PC-9 (cell line): ENCODE measurements around the gene BPI.

Experiments used
- EZH2 ChIP-seq: fragments of 200-600 bp; sonication (generic); IDR thresholded peaks from 2 replicates; pipeline ENCODE4 v1.8.0; 2017; ENCODE audit warnings: antibody characterized with exemption, low read depth
- TF ChIP-seq, protein P1 (sequence below): fragments of 200-600 bp; sonication (generic); conservative IDR thresholded peaks from 2 replicates; pipeline ENCODE4 v1.6.1; 2017; ENCODE audit warnings: mixed run types, antibody characterized with exemption, mild to moderate bottlenecking, moderate library complexity

DNA sequence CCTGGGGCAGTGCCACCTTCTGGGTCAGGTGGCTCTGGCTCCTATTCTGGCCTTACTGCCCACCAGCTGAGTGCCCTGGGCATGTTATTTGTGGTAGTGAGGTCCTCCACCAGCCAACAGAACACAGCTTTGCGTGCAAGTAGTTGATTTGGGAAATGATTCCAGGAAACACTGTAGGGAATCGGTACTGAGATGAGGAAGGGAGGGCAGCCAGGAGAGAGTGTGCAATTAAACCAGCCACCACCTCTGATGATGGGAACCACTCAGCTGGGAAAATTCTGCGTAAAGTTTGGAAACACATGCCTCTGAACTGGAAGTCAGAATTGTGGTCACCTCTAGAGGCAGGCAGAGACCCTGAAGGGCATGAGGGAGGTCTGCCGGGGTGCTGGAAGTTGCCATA lies 42.8 kb downstream of the BPI start:
- TF ChIP-seq, protein P1, sequence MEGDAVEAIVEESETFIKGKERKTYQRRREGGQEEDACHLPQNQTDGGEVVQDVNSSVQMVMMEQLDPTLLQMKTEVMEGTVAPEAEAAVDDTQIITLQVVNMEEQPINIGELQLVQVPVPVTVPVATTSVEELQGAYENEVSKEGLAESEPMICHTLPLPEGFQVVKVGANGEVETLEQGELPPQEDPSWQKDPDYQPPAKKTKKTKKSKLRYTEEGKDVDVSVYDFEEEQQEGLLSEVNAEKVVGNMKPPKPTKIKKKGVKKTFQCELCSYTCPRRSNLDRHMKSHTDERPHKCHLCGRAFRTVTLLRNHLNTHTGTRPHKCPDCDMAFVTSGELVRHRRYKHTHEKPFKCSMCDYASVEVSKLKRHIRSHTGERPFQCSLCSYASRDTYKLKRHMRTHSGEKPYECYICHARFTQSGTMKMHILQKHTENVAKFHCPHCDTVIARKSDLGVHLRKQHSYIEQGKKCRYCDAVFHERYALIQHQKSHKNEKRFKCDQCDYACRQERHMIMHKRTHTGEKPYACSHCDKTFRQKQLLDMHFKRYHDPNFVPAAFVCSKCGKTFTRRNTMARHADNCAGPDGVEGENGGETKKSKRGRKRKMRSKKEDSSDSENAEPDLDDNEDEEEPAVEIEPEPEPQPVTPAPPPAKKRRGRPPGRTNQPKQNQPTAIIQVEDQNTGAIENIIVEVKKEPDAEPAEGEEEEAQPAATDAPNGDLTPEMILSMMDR = no peak
- no peak for TF ChIP-seq EZH2
